GM12891 (cell line): ENCODE results near the gene C11orf97.
"Not testable (repeated sequence)": the region's sequence is repeated elsewhere in the genome, so short reads cannot be mapped to it uniquely, and the experiment has no call there.

Experiments used
- DNase-seq: peaks from one replicate; pipeline ENCODE4 v3.0.0; 2011; ENCODE audit warnings: low spot score; ENCODE audit not compliant: insufficient read length
- FAIRE-seq: peaks from 2 replicates; lab custom pipeline; 2011; peaks lifted over from hg19 to GRCh38; lab: Jason Lieb, UNC
- PAX5 ChIP-seq: IDR thresholded peaks from 2 replicates; pipeline ENCODE4 v1.6.1; 2011; ENCODE audit warnings: low read length, moderate library complexity, mild to moderate bottlenecking; ENCODE audit not compliant: insufficient read depth, severe bottlenecking
- POLR2A ChIP-seq: IDR thresholded peaks from 2 replicates; pipeline ENCODE4 v1.6.1; 2011; ENCODE audit warnings: low read depth, low read length, control low read depth
- POLR2AphosphoS5 ChIP-seq: IDR thresholded peaks from 2 replicates; pipeline ENCODE4 v1.6.1; 2011; ENCODE audit warnings: low read depth, low read length, control low read depth
- POU2F2 ChIP-seq: IDR thresholded peaks from 2 replicates; pipeline ENCODE4 v1.6.1; 2011; ENCODE audit warnings: low read depth, mild to moderate bottlenecking, control low read depth, low read length, moderate library complexity
- SPI1 ChIP-seq: IDR thresholded peaks from 2 replicates; pipeline ENCODE4 v1.6.1; 2011; ENCODE audit warnings: low read depth, low read length, control low read depth
- TAF1 ChIP-seq: IDR thresholded peaks from 2 replicates; pipeline ENCODE4 v1.6.1; 2011; ENCODE audit warnings: low read depth, low read length, control low read depth

C11orf97 gene

GRCh38 chr11:94553938-94554337 is 41.7 kb downstream of the C11orf97 start:
- no peak for FAIRE-seq
- DNase-seq, result no peak
- TF ChIP-seq TAF1 (no peak), PAX5 (no peak), POLR2A (no peak), POLR2AphosphoS5 (no peak), SPI1 (no peak), POU2F2 (no peak)

GRCh38 chr11:94555752-94556329 is 43.6 kb downstream of the C11orf97 start:
- not testable (repeated sequence) for FAIRE-seq, DNase-seq

- DNase-seq (no peak), FAIRE-seq (no peak)
- TF ChIP-seq POU2F2 (no peak), SPI1 (no peak), POLR2AphosphoS5 (no peak)
These were observed 45.2 kb downstream of the C11orf97 start for GRCh38 chr11:94557421-94557820.

GRCh38 chr11:94557992-94558391 is 45.7 kb downstream of the C11orf97 start:
- FAIRE-seq (no peak), DNase-seq (no peak)
- TF ChIP-seq POLR2AphosphoS5 (no peak), TAF1 (no peak), POLR2A (no peak), SPI1 (no peak), POU2F2 (no peak), PAX5 (no peak)

GRCh38 chr11:94558468-94558867 is 46.2 kb downstream of the C11orf97 start:
- DNase-seq, result no peak
- FAIRE-seq, result peak; percentile 31
- TF ChIP-seq SPI1, result no peak

- DNase-seq, result no peak
These were observed 46.7 kb downstream of the C11orf97 start for GRCh38 chr11:94558932-94559331.

GRCh38 chr11:94559361-94559760 is 47.1 kb downstream of the C11orf97 start:
- FAIRE-seq, result no peak
- no peak for DNase-seq
- no peak for TF ChIP-seq POLR2AphosphoS5
- TF ChIP-seq POLR2A, result no peak
- TF ChIP-seq SPI1, result no peak
- no peak for TF ChIP-seq TAF1
- no peak for TF ChIP-seq PAX5
- no peak for TF ChIP-seq POU2F2

More at GRCh38 chr11:94558932-94559331, 46.7 kb downstream of the C11orf97 start:
- no peak for TF ChIP-seq PAX5
- TF ChIP-seq POLR2A, result no peak
- TF ChIP-seq TAF1, result no peak
- no peak for TF ChIP-seq POLR2AphosphoS5
- no peak for TF ChIP-seq POU2F2
- no peak for TF ChIP-seq SPI1
- no peak for FAIRE-seq

- FAIRE-seq, result no peak
- no peak for DNase-seq
- TF ChIP-seq PAX5 (no peak), SPI1 (no peak), POLR2AphosphoS5 (no peak), POU2F2 (no peak), TAF1 (no peak), POLR2A (no peak)
These were observed 48.6 kb downstream of the C11orf97 start for GRCh38 chr11:94560834-94561233.

- FAIRE-seq, result no peak
- DNase-seq, result no peak
- no peak for TF ChIP-seq PAX5
- TF ChIP-seq POLR2A, result no peak
- no peak for TF ChIP-seq TAF1
- TF ChIP-seq SPI1, result no peak
- no peak for TF ChIP-seq POLR2AphosphoS5
- no peak for TF ChIP-seq POU2F2
These were observed 51.1 kb downstream of the C11orf97 start for GRCh38 chr11:94563176-94563847.

GRCh38 chr11:94563848-94564467 is 51.7 kb downstream of the C11orf97 start:
- TF ChIP-seq POLR2AphosphoS5 (no peak), PAX5 (no peak), POU2F2 (no peak), SPI1 (no peak)
- FAIRE-seq, result peak; percentile 52
- DNase-seq, result no peak
